Activated gamma-delta T cell (primary cell): ENCODE results near the gene CSNK2B.

Experiments used
- DNase-seq: peaks from one replicate; lab custom pipeline; 2025; lab: John Stamatoyannopoulos, UW
- total RNA-seq, 2 donors: gene quantifications; one replicate each; lab custom pipeline; 2026; lab: John Stamatoyannopoulos, UW

The CSNK2B gene
- 6.0 to 6.2 reads per million in 2 donors for total RNA-seq

DNA sequence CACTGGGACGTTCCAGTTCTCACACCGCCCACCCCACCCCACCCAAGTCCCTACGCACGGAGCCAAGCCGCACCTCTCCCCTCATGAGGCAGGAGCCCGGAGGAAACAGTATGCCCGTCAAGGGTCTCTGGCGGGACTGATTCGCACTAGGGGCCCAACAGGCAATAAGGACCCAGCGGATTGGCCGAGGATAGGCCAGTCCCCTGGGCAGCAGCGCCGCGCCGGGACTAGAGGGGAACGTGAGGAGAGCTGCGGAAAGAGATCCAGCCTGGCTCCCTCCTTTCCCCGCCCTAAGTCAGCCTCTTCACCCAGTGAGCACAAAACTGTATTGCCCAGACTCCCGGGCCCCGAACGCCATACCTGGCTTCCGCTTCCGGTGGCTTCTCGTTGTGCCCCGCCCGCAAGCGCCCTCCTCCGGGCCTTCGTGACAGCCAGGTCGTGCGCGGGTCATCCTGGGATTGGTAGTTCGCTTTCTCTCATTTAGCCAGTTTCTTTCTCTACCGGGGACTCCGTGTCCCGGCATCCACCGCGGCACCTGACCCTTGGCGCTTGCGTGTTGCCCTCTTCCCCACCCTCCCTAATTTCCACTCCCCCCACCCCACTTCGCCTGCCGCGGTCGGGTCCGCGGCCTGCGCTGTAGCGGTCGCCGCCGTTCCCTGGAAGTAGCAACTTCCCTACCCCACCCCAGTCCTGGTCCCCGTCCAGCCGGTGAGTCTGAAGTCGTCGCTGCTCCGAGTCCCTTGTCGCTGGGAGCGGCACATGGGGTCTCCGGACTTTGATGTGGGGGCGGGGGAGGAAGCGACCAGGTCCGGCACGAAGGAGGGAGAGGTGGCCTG lies at the start of gene CSNK2B:
CSNK2B (plus strand) TSS at position 580 of the 836 bp plus-strand sequence. CDS start 752 bp downstream, outside the sequence.
- DNase-seq, result peak; percentile 94

DNA sequence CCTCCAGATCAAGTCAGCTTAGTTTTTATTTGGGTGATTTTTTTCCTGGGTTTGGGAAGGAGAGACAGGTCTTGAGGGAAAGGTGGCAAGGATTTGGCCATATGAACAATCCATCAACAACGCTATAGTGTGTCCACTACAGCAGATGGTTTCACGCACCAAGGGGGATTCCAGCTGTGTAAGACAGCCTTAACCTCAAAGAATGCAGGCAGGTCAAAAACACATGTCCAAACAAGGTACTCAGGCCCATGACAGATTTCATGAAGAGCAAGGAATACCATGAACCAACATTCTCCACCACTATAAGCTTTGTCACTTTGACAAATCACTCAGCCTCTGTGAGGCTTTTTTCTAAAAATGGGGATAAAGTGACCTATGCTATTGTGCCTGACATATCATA lies 48.9 kb upstream of the CSNK2B start:
- DNase-seq, result no peak

DNA sequence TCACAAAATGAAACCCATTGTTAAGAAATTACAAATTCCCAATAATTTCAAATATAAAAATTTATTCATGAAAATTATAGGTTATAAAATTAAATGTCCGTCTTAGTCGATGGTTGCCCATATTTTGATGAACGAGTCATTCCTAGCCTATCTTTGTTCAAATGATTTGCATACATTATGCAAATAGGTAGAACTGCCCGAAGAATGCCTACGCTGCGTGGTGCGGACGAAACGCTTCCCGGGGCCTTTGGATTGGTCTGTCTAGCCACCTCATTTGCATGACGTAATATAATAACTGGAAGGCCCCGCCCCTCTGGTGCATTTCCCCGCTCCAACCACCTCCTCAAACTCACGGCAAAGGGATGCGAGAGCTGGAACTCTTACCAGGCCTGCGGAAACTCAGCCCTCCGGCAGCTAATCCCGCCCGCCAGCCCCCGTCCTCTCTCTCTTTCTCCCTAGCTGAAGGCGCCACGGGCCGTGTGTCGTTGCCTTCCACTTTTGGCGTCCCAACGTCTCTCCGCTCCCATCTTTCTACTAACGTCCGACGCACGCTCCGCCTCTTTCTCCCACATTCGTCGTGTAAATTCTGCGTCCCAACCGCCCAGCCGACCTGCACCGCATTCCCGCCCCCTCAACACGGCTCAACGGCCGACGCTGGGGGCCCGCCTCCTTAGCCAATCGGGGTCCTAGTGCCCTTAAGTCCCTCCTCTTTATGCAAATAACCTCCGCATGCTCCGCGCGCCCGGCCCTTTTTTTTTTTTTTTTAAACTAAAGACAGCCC lies 45.9 kb upstream of the CSNK2B start:
- peak; percentile 90 for DNase-seq

DNA sequence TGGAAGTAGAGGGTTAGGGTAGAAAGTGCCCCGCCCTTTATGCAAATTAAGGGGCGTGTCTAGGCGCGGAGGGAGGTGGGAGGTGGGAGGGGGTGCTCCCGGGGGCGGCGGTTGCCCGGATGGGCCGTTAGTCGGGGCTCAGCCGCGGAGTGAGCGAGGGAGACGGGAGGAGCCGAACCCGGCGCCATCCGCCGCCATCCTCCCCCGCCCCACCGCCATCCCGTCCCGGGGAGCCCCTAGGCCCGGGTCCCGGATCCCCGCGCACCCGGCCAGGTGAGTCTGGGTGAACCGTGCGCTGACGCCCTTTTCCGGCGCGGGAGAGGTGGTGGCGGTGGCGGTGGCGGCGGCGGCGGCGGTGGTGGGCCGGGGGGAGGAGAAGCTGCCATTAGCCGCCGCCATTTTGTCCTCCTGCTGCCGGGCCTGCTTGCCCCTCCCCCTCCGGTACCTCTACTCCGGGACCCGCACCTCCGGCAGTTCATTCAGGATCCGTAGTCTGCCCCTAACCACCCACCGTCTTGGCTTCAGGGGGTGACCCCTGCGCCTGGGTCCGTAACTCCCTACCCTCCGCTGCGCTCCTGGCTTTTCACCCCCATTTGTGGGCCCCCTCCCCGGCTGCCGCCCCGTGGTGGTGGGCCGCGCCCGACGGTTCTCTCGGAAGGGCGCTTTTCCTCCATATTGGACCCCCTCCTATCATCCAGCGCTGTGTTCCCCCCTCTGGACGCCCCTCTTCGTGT lies 45.1 kb upstream of the CSNK2B start, which contains the start of gene PRRC2A:
PRRC2A (plus strand) TSS at position 130 of the 734 bp plus-strand sequence. CDS start 2,075 bp downstream, outside the sequence.
- DNase-seq, result peak; percentile 88

DNA sequence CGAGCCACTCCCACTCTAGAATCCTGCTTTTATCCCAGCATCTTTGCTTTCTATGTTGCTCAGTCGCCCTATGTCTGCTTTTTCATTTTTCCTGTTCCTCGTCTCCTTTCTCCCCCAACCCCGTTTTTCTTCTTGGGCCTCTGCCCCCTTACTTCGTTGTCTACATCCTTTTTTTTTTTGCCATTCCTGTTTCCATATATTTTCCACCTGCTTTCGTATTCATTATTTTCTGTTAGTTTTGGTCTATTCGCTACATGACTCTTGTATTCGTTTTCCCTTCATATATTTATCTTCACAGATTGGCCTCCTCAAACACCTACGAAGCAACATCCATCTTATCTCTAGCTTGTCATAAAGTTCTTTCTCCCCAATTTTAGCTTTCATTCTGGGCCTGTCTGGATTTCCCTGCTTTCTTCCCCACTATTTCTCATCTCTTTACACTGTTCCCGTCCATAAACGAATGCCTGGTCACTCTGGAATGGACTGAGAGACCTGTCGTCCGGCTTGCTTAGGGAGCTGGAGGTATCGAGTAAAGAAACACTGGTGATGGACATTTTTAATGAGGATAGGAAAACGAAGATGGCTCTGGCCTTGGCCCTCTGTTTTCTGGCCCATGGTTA lies 44.5 kb upstream of the CSNK2B start:
- DNase-seq, result no peak

GRCh38 chr6:31621991-31622390 lies 43.9 kb upstream of the CSNK2B start:
- DNase-seq, result no peak

DNA sequence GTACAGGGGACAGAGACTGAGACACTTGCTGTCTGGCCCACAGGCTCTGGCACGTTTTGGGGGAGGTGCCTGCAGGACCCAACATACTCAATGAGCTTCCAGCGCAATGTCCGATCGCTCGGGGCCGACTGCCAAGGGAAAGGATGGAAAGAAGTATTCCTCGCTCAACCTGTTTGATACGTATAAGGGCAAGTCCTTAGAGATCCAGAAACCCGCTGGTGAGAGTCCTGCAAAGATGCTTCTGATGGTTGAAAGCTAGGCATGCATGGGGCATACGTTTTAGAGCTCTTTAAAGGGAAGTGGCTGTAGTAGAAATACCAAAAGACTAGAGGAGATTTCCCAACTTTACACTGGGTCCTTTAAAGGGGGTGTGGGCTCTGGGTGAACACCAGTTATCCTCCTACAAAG lies 43.2 kb upstream of the CSNK2B start:
- DNase-seq, result no peak

- no peak for DNase-seq
Measured at GRCh38 chr6:31624070-31624469, 41.8 kb upstream of the CSNK2B start.

DNA sequence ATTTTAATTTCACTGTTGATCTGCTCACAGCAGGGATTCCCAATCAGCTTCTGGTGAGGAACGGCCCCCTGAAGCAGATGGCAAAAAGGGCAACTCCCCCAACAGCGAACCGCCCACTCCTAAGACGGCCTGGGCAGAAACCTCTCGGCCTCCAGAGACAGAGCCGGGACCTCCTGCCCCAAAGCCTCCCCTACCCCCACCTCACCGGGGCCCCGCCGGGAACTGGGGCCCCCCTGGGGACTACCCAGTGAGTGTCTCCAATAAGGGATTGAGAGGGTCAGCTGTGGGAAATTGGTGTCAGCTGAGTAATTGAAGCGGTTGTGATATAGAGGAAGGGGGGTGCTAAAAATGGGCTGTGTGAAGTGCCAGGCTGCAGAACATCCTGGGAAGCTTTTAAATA lies 38.9 kb upstream of the CSNK2B start:
- DNase-seq, result no peak

DNA sequence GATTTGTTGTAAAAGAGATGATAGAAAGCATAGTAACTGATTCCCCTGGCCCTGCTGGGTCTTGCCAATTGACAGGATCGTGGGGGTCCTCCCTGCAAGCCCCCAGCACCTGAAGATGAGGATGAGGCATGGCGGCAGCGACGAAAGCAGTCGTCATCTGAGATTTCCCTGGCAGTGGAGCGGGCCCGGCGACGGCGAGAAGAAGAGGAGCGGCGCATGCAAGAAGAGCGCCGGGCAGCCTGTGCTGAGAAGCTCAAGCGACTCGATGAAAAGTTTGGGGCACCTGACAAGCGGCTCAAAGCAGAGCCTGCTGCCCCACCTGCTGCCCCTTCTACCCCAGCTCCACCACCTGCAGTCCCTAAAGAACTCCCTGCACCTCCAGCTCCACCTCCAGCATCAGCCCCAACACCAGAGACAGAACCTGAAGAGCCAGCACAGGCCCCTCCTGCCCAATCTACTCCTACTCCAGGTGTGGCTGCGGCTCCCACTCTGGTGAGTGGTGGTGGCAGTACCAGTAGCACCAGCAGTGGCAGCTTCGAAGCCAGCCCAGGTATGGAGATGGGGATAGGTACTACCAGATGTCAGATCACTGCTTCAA lies 38.1 kb upstream of the CSNK2B start:
- DNase-seq, result no peak

- DNase-seq, result no peak
Measured at GRCh38 chr6:31629014-31629413, 36.9 kb upstream of the CSNK2B start.

DNA sequence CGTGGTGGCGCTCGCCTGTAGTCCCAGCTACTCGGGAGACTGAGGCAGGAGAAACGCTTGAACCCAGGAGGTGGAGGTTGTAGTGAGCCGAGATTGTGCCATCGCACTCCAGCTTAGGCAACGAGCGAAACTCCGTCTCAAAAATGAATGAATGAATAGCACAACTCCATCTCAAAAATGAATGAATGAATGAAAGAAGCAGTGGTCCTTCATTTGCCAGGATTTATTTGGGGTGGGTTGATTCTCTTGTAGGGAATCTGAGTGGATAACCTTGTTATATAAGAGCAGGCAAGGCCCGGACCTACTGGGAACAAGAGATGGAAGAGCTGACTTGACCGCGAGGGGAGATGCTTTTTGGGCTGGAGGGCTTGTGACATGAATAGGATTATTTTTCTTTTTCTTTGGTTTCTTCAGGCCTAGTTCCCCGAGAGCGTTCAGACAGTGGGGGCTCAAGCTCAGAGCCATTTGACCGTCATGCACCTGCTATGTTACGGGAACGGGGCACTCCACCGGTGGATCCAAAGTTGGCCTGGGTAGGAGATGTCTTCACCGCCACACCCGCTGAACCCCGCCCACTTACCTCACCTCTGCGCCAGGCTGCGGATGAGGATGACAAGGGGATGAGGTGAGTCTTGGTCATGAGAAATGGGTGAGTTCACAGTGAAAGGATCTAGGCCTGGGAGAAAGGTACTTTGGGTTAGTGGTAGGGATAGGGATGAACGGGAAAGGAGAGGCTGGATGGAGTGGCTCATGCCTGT lies 35.5 kb upstream of the CSNK2B start:
- no peak for DNase-seq

GRCh38 chr6:31631209-31631608 lies 34.7 kb upstream of the CSNK2B start:
- DNase-seq, result no peak

GRCh38 chr6:31631681-31632278 lies 34.1 kb upstream of the CSNK2B start:
- DNase-seq, result no peak

- DNase-seq, result no peak
Measured at GRCh38 chr6:31632279-31632946, 33.5 kb upstream of the CSNK2B start.

- DNase-seq, result no peak
Measured at GRCh38 chr6:31633447-31633846, 32.4 kb upstream of the CSNK2B start.

DNA sequence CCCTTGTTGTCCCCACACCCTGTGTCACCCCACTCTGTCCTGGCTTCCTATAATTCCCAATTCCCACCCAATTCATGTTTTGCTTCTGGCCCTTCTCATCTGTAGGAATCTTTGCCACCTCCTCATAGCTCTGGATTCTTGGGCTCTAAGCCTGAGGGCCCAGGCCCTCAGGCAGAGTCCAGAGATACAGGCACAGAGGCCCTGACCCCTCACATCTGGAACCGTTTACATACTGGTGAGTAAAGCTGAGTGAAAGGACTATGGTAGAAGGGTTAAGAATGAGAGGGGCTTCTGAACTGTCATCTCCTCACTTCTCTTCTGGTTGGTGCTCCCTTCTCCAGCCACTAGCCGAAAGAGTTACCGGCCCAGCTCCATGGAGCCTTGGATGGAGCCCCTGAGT lies 31.7 kb upstream of the CSNK2B start:
- DNase-seq, result no peak

DNA sequence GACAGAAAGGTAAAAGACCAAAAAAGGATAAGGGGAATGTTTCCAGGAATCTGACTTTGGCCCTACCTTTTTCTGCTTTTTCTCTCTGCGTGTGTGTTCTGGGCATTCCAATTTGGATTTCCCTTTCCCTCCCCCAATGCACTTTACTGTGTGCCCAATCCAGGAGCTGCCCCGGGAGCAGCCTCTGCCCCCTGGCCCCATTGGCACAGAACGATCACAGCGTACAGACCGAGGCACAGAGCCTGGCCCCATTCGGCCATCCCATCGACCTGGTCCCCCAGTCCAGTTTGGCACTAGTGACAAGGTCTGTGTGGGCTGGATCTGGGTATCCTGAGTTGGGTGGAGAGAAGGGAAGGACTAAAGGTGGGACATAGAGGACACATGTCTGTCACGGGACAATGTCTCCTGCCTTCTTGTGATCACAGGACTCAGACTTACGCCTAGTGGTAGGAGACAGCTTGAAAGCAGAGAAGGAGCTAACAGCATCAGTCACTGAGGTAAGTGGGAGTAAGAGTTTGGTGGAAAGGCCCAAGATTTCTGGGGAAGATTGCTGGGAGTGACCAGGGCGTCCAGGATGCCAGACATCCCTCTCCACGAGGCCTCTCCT lies 30.8 kb upstream of the CSNK2B start:
- DNase-seq, result no peak
